Kidney (tissue), 14 donors: ENCODE measurements around the gene CDK19. TPM values are rescaled to one million over a fixed set of nuclear protein-coding genes. Genes with fewer than 3 reads are reported as not detected.

Experiments used
- DNase-seq, 5 donors: peaks; one replicate each; pipeline ENCODE4 v3.0.0-alpha.2; 2013 to 2020
- FAIRE-seq: peaks from 2 replicates; lab custom pipeline; 2012; peaks lifted over from hg19 to GRCh38; lab: Jason Lieb, UNC
- H3K27ac ChIP-seq, 2 donors: one replicate each; pipeline ENCODE4 v1.7.0; 2013; ENCODE audit warnings: low read depth in 2 of 2, low read length in 2 of 2, inconsistent platforms in 1 of 2
- H3K27me3 ChIP-seq: one replicate; pipeline ENCODE4 v1.7.1; 2013; ENCODE audit warnings: low read length, inconsistent platforms; ENCODE audit not compliant: control insufficient read depth, insufficient read depth
- H3K36me3 ChIP-seq, 3 donors: one replicate each; pipeline versions ENCODE4 v1.7.0 to v1.7.1; 2013; ENCODE audit warnings: low read length in 3 of 3, control low read depth in 1 of 3, inconsistent platforms in 1 of 3; ENCODE audit not compliant: insufficient read depth in 3 of 3, control insufficient read depth in 2 of 3
- H3K4me1 ChIP-seq, 3 donors: one replicate each; pipeline versions ENCODE4 v1.7.0 to v1.7.1; 2013; ENCODE audit warnings: low read length in 3 of 3, inconsistent platforms in 1 of 3, low read depth in 1 of 3; ENCODE audit not compliant: control insufficient read depth in 2 of 3, insufficient read depth in 2 of 3
- H3K4me3 ChIP-seq, 3 donors: one replicate each; pipeline versions ENCODE4 v1.7.0 to v1.8.1; 2013; ENCODE audit warnings: low read length in 3 of 3, control low read depth in 1 of 3, inconsistent platforms in 1 of 3
- H3K9ac ChIP-seq, 3 donors: one replicate each; pipeline versions ENCODE4 v1.7.0 to v1.7.1; 2013; ENCODE audit warnings: low read length in 3 of 3, control low read depth in 1 of 3, inconsistent platforms in 1 of 3
- H3K9me3 ChIP-seq, 3 donors: one replicate each; pipeline versions ENCODE4 v1.7.0 to v1.7.1; 2013; ENCODE audit warnings: low read length in 3 of 3, control low read depth in 1 of 3, inconsistent platforms in 1 of 3; ENCODE audit not compliant: control insufficient read depth in 2 of 3, insufficient read depth in 1 of 3
- CTCF ChIP-seq: IDR thresholded peaks from 3 replicates; pipeline ENCODE4 v1.5.1; 2012; ENCODE audit warnings: mild to moderate bottlenecking, moderate library complexity, borderline replicate concordance; ENCODE audit not compliant: insufficient read depth; ENCODE audit errors: extremely low read depth
- intact Hi-C: fragments of 100-400 bp; cut with DNase I; formaldehyde crosslinking; loops from one replicate; pipeline ENCODE4 v1.11.1; 2022
- polyA plus RNA-seq: library from polyadenylated mRNA; stranded (reverse); fragments of 350-450 nt; fragmentation: Illumina TruSeq; extraction: RNeasy Lipid Tissue Mini Kit (QIAGEN cat#74804); gene quantifications from one replicate; pipeline ENCODE4 v1.2.3, GENCODE V29; 2014; ENCODE audit warnings: low read depth, low replicate concordance; ENCODE audit not compliant: insufficient read depth
- total RNA-seq: library from RNA; stranded (reverse); fragmentation: NEBNext Ultra II Directional; extraction: Animal tissue kit (Norgen Biotek cat#: 25700); gene quantifications from one replicate; pipeline ENCODE4 v1.2.1, GENCODE V29; 2021
- donor health status: control.
- donor health status: control.
- donor health status: control.
- donor health status: control.
- donor health status: control.
- donor health status: DM: yes; HTN: yes; CAD: no.
- donor health status: Normal renal cell carcinoma (clear cell type).

The CDK19 gene
- total and polyA plus RNA-seq, 2 donors from 2014 or later = 4.9 to 20.4 TPM

- Histone ChIP-seq H3K4me3 (no peak overlapping the region), H3K4me1 (peaks cover 2 to 4% (median 3%) of the 10 kb centered on the region in 3 donors), H3K9ac (no peak overlapping the region), H3K36me3 (no peaks in the 10 kb centered on the region), H3K27ac (no peak overlapping the region), H3K27me3 (no peaks in the 10 kb centered on the region), H3K9me3 (no peaks in the 10 kb centered on the region)
- TF ChIP-seq CTCF = no peak
- intact Hi-C loops = no loop called here
- FAIRE-seq (no peak), DNase-seq (peak in 1 of 5 donors; percentile 41)
Measured at GRCh38 chr6:110816677-110817076, 1.4 kb upstream of the CDK19 start.

- TF ChIP-seq CTCF = no peak
- Histone ChIP-seq H3K4me1 (peaks cover 2 to 4% (median 3%) of the 10 kb centered on the region in 3 donors), H3K9me3 (no peaks in the 10 kb centered on the region), H3K9ac (peak overlapping the region; percentile 80 to 97 (median 88)), H3K36me3 (no peaks in the 10 kb centered on the region), H3K4me3 (peak overlapping the region; percentile 90 to 98 (median 96)), H3K27me3 (no peaks in the 10 kb centered on the region), H3K27ac (peak overlapping the region; percentile 96 to 99)
- DNase-seq (no peak), FAIRE-seq (no peak)
- intact Hi-C loops = no loop called here
Measured at GRCh38 chr6:110815015-110815410, 256 bp downstream of the CDK19 start.

GRCh38 chr6:110814102-110815014 lies 911 bp downstream of the CDK19 start:
- FAIRE-seq = no peak
- intact Hi-C loops = no loop called here

More at GRCh38 chr6:110814102-110815014, 911 bp downstream of the CDK19 start:
- no peaks in the 10 kb centered on the region for H3K9me3 ChIP-seq
- peak overlapping the region; percentile 78 to 88 (median 80) for H3K9ac ChIP-seq
- peak overlapping the region; percentile 96 to 99 for H3K27ac ChIP-seq
- no peaks in the 10 kb centered on the region for H3K27me3 ChIP-seq
- H3K4me3 ChIP-seq = peak overlapping the region; percentile 90 to 98 (median 96)
- DNase-seq = peak in 3 of 5 donors; percentile 70 to 80 (median 77)
- TF ChIP-seq CTCF = no peak
- H3K4me1 ChIP-seq = peaks cover 2 to 4% (median 3%) of the 10 kb centered on the region in 3 donors
- no peaks in the 10 kb centered on the region for H3K36me3 ChIP-seq
